ENCODE measurements around the gene PDZD4. TPM values are rescaled to one million over a fixed set of nuclear protein-coding genes. Genes with fewer than 3 reads are reported as not detected.

The PDZD4 gene
- total and polyA plus RNA-seq, 9 of the 15 experiments (the other 6 are each of a cell fraction or from before 2014, with no cell fraction given) = 0.05 to 0.38 (median 0.07) TPM; not detected in 5

GRCh38 chrX:153853180-153853901, 23.0 kb upstream of the PDZD4 start (continued):
- no peak for TF ChIP-seq ZNF407 (IDR thresholded peaks at IDR 0.05; ENCODE audit: low read depth)
- peak; percentile 96 for TF ChIP-seq ARID1B (IDR thresholded peaks at IDR 0.05)
- no peak for TF ChIP-seq HBP1 (CRISPR knock-in tag; IDR thresholded peaks at IDR 0.05)
- peak; percentile 77 for TF ChIP-seq C11orf30 (IDR thresholded peaks at IDR 0.05; ENCODE audit: low read depth)
- TF ChIP-seq ARNT (IDR thresholded peaks at IDR 0.05) = peak; percentile 71 to 82; a peak in 3 of 4 replicates
- TF ChIP-seq ZNF143 (CRISPR knock-in tag; IDR thresholded peaks at IDR 0.05) = no peak
- TF ChIP-seq PCBP2 (IDR thresholded peaks at IDR 0.05; ENCODE audit: low read depth, low read length, poor library complexity, severe bottlenecking) = no peak
- TF ChIP-seq ZNF232 (CRISPR knock-in tag; IDR thresholded peaks at IDR 0.05) = no peak
- peak; percentile 44 for TF ChIP-seq NEUROD1 (IDR thresholded peaks at IDR 0.05; ENCODE audit: borderline replicate concordance, low read depth, low read length, partially characterized antibody)
- TF ChIP-seq ZNF644 (tag; IDR thresholded peaks at IDR 0.05; ENCODE audit: low read depth) = no peak
- peak; percentile 80 for TF ChIP-seq HDAC3 (IDR thresholded peaks at IDR 0.05; ENCODE audit: borderline replicate concordance, partially characterized antibody)
- TF ChIP-seq HDGF (IDR thresholded peaks at IDR 0.05) = no peak
- TF ChIP-seq ZBTB43 (CRISPR knock-in tag; IDR thresholded peaks at IDR 0.05) = no peak

All from K562 (cell line).